Adrenal gland (tissue), 12 donors: ENCODE measurements around the gene CYSTM1. TPM values are rescaled to one million over a fixed set of nuclear protein-coding genes. Genes with fewer than 3 reads are reported as not detected.

Source experiments
- DNase-seq, 7 donors: peaks; one replicate each; pipeline ENCODE4 v3.0.0-alpha.2; 2019 to 2020
- H3K27ac ChIP-seq, 5 donors: fragments of 200-600 bp; sonication (generic) in 4 of 5; 1 replicate in 3 of 5; 2 replicates in 2 of 5; pipeline versions ENCODE4 v1.5.1 to v1.8.0; 2016 to 2020; ENCODE audit warnings: mild to moderate bottlenecking in 1 of 5
- H3K27me3 ChIP-seq: fragments of 200-600 bp; 2 replicates; pipeline ENCODE4 v1.8.0; 2021
- H3K36me3 ChIP-seq, 2 donors: fragments of 200-600 bp; replicated peaks in 1 of 2; 1 replicate in 1 of 2; 2 replicates in 1 of 2; pipeline versions ENCODE4 v1.5.1 to v1.8.0; 2018 to 2022
- H3K4me1 ChIP-seq, 2 donors: fragments of 200-600 bp; replicated peaks in 1 of 2; 1 replicate in 1 of 2; 2 replicates in 1 of 2; pipeline versions ENCODE4 v1.5.1 to v1.8.0; 2018 to 2021
- H3K4me3 ChIP-seq, 4 donors: fragments of 200-600 bp; sonication (generic) in 3 of 4; one replicate each; pipeline ENCODE4 v1.5.1; 2016 to 2018
- H3K9me3 ChIP-seq, 3 donors: fragments of 200-600 bp; sonication (generic) in 1 of 3; replicated peaks in 1 of 3; 1 replicate in 2 of 3; 2 replicates in 1 of 3; pipeline versions ENCODE4 v1.5.1 to v1.8.0; 2016 to 2021
- POLR2A ChIP-seq, 2 donors: fragments of 450-650 bp; IDR thresholded peaks; one replicate each; pipeline ENCODE4 v1.6.1; 2017; ENCODE audit warnings: antibody characterized with exemption in 2 of 2, mild to moderate bottlenecking in 2 of 2, moderate library complexity in 1 of 2
- WGBS, 4 donors: extraction: QIAGEN DNeasy Blood & Tissue Kit in 2 of 4; methylation state at CpG; one replicate each; pipeline versions ENCODE4 v1.1.5 to v1.1.7; 2013 to 2017; 5-methylcytosine and 5-hydroxymethylcytosine counted together
- intact Hi-C, 2 donors: fragments of 100-400 bp; cut with DNase I; formaldehyde crosslinking; loops; one replicate each; pipeline versions ENCODE4 v1.14.1 to v1.15.0; 2022 to 2023
- polyA plus RNA-seq, 3 donors: library from polyadenylated mRNA; stranded (reverse); fragments of 200-250 nt in 2 of 3; fragments of 350-450 nt in 1 of 3; fragmentation: Illumina TruSeq in 1 of 3; extraction: RNeasy Lipid Tissue Mini Kit (QIAGEN cat#74804) in 1 of 3; gene quantifications; one replicate each; pipeline ENCODE4 v1.2.3, GENCODE V29; 2013 to 2014
- total RNA-seq, 9 donors: library from RNA; depleted of rRNA in 4 of 9; stranded (reverse); fragments of >200 nt in 4 of 9; fragments of 120-200 nt in 1 of 9; fragmentation: NEBNext Ultra II Directional in 1 of 9; extraction: Animal tissue kit (Norgen Biotek cat#: 25700) in 1 of 9; gene quantifications; one replicate each; pipeline versions ENCODE4 v1.1.0 to v1.2.4, GENCODE V29; 2013 to 2023
- TF ChIP-seq, protein P1 (sequence below), 6 experiments: fragments of 450-650 bp in 4 of 6; fragments of 200-600 bp in 2 of 6; sonication (generic) in 1 of 6; IDR thresholded peaks; 1 replicate in 5 of 6; 2 replicates in 1 of 6; pipeline versions ENCODE4 v1.5.1 to v1.8.0; 2016 to 2021; ENCODE audit warnings: antibody characterized with exemption in 6 of 6, mild to moderate bottlenecking in 2 of 6, moderate library complexity in 1 of 6
- donor health status: healthy with polysubstance abuse.
- donor health status: Bipolar disorder and iron deficiency.
- donor health status: DM: yes; HTN: yes; CAD: no.
- donor health status: DM: no; HTN: no; CAD: no.
- donor health status: DM: no; HTN: no; CAD: no.
- donor health status: DM: yes; HTN: yes; CAD: no.

The CYSTM1 gene
- total and polyA plus RNA-seq, 12 donors: 42.6 to 605 (median 180) TPM

GRCh38 chr5:140181002-140181483 is 6.1 kb downstream of the CYSTM1 start:
- Histone ChIP-seq H3K27me3 (no peaks in the 10 kb centered on the region), H3K4me3 (no peak overlapping the region), H3K36me3 (no peaks in the 10 kb centered on the region), H3K27ac (peak overlapping the region in 2 of 5 donors; percentile 38 to 48), H3K4me1 (peaks cover 50 to 74% of the 10 kb centered on the region in 2 donors), H3K9me3 (no peaks in the 10 kb centered on the region)
- no peak for DNase-seq
- intact Hi-C loops: no loop called here
- TF ChIP-seq, protein P1, sequence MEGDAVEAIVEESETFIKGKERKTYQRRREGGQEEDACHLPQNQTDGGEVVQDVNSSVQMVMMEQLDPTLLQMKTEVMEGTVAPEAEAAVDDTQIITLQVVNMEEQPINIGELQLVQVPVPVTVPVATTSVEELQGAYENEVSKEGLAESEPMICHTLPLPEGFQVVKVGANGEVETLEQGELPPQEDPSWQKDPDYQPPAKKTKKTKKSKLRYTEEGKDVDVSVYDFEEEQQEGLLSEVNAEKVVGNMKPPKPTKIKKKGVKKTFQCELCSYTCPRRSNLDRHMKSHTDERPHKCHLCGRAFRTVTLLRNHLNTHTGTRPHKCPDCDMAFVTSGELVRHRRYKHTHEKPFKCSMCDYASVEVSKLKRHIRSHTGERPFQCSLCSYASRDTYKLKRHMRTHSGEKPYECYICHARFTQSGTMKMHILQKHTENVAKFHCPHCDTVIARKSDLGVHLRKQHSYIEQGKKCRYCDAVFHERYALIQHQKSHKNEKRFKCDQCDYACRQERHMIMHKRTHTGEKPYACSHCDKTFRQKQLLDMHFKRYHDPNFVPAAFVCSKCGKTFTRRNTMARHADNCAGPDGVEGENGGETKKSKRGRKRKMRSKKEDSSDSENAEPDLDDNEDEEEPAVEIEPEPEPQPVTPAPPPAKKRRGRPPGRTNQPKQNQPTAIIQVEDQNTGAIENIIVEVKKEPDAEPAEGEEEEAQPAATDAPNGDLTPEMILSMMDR (IDR thresholded peaks at IDR 0.05): no peak
- TF ChIP-seq POLR2A (IDR thresholded peaks at IDR 0.05): no peak
- WGBS, 4 donors: 57 to 75% (median 61%) methylated on average over 5 of the region's 5 CpGs

- no peak for DNase-seq
- H3K4me3 ChIP-seq: no peak overlapping the region
- H3K36me3 ChIP-seq: no peaks in the 10 kb centered on the region
- 91 to 98% (median 96%) methylated on average over 3 of the region's 3 CpGs for WGBS, 4 donors
- TF ChIP-seq, protein P1 (IDR thresholded peaks at IDR 0.05): no peak
- no peak for TF ChIP-seq POLR2A (IDR thresholded peaks at IDR 0.05)
- peak overlapping the region in 1 of 5 donors; percentile 38 for H3K27ac ChIP-seq
- H3K27me3 ChIP-seq: no peaks in the 10 kb centered on the region
- H3K4me1 ChIP-seq: peaks cover 45 to 69% of the 10 kb centered on the region in 2 donors
- intact Hi-C loops: no loop called here
- no peaks in the 10 kb centered on the region for H3K9me3 ChIP-seq
These were observed 6.5 kb downstream of the CYSTM1 start for GRCh38 chr5:140181525-140181924.

DNA sequence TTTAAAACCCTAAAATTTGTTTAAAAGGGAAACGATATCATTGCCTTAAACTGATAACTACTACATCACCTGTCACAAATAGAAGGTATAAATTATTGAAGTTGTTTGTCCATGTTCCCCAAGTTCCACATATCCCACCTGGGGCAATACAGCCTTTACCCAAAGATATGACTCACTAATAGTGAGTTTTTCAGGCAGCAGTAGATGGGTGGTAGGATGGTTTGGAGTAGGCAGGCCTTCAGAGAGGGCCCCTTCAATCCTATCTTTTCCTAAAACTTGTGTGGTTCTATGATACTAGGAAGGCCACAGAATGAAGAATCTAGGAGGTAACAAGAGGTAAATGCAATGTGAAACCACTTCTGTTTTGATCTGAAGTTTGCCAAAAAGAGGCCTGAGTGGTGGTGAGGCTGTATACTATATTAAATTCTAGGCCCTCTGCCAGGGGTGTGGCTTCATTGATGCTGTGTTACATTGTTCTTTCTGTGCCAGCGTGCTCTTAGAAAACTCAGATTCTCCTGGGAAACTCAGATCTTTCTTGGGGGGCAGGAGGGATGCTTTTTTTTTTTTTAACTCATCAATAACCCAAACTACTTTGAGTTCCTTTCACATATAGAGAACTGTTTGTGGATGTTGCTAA is 7.2 kb downstream of the CYSTM1 start:
- Histone ChIP-seq H3K27me3 (no peaks in the 10 kb centered on the region), H3K4me1 (peaks cover 41 to 63% of the 10 kb centered on the region in 2 donors), H3K36me3 (no peaks in the 10 kb centered on the region), H3K4me3 (no peak overlapping the region), H3K27ac (peak overlapping the region in 1 of 5 donors; percentile 60), H3K9me3 (no peaks in the 10 kb centered on the region)
- peak in 1 of 7 donors; percentile 47 for DNase-seq
- no peak for TF ChIP-seq POLR2A (IDR thresholded peaks at IDR 0.05)
- TF ChIP-seq, protein P1 (IDR thresholded peaks at IDR 0.05): no peak
- 55 to 80% (median 72%) methylated on average over 2 of the region's 2 CpGs for WGBS, 4 donors
- intact Hi-C loops: no loop called here

DNA sequence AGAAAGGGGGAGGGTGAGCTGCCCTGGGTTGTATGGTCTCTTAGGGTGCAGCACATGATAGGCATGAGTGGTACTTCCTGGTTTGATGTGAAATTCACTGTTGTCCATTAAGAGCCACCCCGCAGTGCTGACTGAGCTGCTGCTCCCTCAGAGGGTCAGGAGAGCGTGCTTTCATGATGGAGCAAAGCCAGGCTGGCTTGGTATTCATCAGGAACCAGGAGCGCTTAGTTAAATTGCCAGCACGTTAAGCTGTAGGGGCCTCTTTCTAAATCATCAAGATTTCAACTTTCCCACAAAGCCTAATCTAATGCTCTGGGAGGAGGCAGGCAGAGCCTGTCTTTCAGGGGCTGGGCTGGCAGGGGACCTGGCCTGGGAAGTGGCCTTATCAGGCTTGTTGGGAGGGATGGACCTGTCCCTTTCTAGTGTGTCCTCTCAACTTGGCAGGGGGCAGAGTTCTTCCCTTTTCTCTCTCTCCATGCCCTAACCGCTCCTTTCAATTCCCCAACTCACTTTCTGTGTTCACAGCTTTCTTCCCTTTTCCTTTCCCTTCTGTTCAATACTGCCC is 7.9 kb downstream of the CYSTM1 start:
- no peaks in the 10 kb centered on the region for H3K36me3 ChIP-seq
- no peaks in the 10 kb centered on the region for H3K27me3 ChIP-seq
- WGBS, 4 donors: 53 to 73% (median 58%) methylated on average over 3 to 5 of the region's 5 CpGs
- TF ChIP-seq, protein P1 (IDR thresholded peaks at IDR 0.05): no peak
- TF ChIP-seq POLR2A (IDR thresholded peaks at IDR 0.05): no peak
- H3K9me3 ChIP-seq: no peaks in the 10 kb centered on the region
- intact Hi-C loops: no loop called here
- peak in 2 of 7 donors; percentile 38 to 43 for DNase-seq
- no peak overlapping the region for H3K4me3 ChIP-seq
- H3K27ac ChIP-seq: peak overlapping the region in 2 of 5 donors; percentile 53 to 60
- peaks cover 36 to 56% of the 10 kb centered on the region in 2 donors for H3K4me1 ChIP-seq
